ENCODE results near the gene CGAS.

DNA sequence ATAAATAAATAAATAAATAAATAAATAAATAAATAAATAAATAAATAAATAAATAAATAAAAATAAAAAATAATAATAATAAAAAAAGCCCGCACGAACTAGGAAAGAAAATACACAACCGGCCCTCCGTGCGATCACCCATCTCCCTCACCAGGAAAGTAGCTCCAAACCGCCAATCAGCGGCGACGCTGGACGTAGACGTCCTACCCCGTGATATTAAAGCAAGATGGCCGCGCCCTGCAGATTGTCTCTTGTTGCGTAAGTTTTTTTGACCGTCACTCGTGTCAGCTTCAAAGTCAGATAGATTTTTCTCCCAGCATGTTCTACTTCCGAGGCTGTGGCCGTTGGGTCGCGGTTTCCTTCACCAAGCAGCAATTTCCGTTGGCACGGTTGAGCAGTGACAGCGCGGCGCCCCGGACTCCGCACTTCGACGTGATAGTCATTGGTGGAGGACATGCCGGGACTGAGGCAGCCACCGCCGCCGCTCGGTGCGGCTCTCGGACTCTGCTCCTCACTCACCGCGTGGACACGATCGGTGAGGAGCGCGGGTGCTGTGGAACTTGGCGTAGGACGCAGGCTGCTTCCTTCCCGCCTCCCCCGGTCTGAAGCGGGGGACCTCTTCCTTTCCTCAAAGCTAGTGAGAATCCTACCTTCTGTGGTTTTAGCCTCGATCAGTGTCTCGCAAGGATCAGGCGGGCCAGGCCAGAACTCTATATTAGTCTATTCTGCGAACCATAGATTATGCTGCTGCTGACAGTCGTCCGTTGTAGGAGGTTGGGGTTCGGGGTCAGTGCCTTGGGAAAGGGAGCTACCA lies 9.6 kb upstream of the CGAS start, which contains the start of gene MTO1:
- peak; percentile 98 for TF ChIP-seq POLR2AphosphoS5 (IDR thresholded peaks at IDR 0.05; ENCODE audit: low read depth, low read length)
- TF ChIP-seq CTCF (IDR thresholded peaks at IDR 0.05): no peak
- peak; percentile 71 for TF ChIP-seq TCF7L2 (IDR thresholded peaks at IDR 0.05; ENCODE audit: low read depth, low read length)
- TF ChIP-seq SIN3A (IDR thresholded peaks at IDR 0.05; ENCODE audit: borderline replicate concordance, insufficient read depth, low read depth, low read length): peak; percentile 54; the same call in 1 of the 2 replicates
- TF ChIP-seq, protein P1, sequence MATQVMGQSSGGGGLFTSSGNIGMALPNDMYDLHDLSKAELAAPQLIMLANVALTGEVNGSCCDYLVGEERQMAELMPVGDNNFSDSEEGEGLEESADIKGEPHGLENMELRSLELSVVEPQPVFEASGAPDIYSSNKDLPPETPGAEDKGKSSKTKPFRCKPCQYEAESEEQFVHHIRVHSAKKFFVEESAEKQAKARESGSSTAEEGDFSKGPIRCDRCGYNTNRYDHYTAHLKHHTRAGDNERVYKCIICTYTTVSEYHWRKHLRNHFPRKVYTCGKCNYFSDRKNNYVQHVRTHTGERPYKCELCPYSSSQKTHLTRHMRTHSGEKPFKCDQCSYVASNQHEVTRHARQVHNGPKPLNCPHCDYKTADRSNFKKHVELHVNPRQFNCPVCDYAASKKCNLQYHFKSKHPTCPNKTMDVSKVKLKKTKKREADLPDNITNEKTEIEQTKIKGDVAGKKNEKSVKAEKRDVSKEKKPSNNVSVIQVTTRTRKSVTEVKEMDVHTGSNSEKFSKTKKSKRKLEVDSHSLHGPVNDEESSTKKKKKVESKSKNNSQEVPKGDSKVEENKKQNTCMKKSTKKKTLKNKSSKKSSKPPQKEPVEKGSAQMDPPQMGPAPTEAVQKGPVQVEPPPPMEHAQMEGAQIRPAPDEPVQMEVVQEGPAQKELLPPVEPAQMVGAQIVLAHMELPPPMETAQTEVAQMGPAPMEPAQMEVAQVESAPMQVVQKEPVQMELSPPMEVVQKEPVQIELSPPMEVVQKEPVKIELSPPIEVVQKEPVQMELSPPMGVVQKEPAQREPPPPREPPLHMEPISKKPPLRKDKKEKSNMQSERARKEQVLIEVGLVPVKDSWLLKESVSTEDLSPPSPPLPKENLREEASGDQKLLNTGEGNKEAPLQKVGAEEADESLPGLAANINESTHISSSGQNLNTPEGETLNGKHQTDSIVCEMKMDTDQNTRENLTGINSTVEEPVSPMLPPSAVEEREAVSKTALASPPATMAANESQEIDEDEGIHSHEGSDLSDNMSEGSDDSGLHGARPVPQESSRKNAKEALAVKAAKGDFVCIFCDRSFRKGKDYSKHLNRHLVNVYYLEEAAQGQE (IDR thresholded peaks at IDR 0.05; ENCODE audit: insufficient read depth in 1 of 2, low read depth in 2 of 2, low read length in 1 of 2): no peak
